ENCODE results near the gene OSBPL5.

OSBPL5 gene

DNA sequence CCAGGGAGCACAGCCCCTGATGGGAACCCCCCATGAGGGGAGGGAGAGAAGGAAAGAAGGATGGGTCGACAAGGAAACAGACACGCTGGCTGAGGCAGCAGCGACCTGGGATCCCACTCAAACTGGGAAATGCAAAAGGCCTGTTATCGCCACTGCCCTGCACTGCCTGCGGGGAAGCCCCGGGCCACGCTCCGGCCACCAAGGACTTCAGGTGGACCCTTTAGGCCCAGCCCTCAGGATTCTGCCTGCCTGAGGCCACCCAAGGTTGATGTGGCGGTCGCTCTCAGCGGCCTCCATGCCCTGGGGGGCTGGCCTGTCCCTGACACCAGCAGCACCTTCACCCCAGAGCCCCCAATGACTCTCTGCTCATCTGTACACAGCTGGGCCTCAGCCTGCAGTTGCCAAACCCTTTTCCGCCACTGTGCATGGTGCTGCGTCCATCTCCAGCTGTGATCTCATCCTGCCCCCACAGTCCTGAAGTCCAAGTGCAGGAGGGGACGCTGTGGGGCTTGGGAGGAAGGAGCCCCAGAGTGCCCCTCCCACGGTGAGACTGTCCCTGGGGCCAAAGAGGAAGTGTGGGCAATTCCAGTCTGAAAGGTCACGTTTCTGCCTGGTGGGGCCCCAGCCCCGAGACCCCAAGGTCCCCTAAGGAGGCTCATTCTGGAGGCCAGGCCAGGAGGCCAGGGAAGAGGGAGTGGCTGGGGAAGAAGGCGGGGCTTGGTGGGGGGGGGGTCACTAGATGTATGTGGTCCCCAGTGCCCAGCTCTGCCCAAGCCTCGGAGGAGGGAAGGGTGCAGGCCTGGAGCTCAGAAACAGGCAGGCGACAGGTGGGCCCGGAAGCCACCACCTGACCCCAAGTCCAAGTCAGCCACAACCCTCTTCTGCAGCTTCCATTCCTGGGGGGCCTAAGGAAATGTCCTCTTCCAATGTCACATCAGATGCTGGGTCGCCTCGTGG lies 31.6 kb downstream of the OSBPL5 start:
- DNase-seq: no peak

GRCh38 chr11:3132831-3133260 lies 32.3 kb downstream of the OSBPL5 start:
- no peak for DNase-seq

- no peak for DNase-seq
Measured at GRCh38 chr11:3132271-3132781, 32.8 kb downstream of the OSBPL5 start.

- DNase-seq: no peak
Measured at GRCh38 chr11:3131330-3131941, 33.7 kb downstream of the OSBPL5 start.

DNA sequence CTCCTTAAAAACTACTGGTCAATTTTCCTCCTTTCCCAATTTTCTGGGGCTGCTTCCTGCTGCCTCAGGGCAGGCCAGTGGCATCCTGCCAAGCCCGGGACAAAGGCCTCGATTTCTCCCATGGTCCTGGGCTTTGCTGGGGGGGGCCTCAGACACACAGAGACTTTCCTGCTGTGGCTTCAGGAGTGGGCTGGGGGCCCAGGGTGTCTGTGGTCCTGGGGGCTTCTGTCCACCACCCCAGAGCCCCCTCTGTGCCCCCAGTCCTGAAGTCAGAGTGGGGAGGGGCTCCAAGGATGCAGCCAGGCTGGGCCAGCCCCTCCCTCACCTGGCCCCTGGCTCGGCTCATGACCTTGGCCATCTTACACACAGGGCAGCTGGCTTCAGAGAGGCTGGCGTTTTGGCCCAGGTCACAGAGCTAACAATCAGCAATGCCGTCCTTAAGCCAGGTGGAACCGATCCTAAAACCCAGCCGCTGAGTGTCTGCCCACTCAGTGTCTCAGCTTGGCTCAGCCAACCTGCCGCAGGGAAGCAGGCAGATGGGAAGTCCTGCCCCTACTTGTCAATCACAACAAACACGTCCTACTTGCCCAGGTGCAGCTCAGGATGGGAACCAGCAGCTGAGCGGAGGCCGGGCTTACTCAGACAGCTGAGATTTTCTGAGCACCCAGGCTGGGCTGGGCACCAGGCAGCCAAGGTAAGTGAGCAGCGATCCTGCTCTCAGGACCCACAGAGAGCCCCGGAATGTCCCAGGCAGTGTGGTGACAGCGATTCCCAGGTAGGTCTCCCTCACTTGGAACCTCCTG lies 34.6 kb downstream of the OSBPL5 start:
- DNase-seq: peak; percentile 63

- no peak for DNase-seq
Measured at GRCh38 chr11:3129591-3130268, 35.4 kb downstream of the OSBPL5 start.

GRCh38 chr11:3129181-3129590 lies 35.9 kb downstream of the OSBPL5 start:
- no peak for DNase-seq

- DNase-seq: no peak
Measured at GRCh38 chr11:3128356-3129180, 36.5 kb downstream of the OSBPL5 start.

DNA sequence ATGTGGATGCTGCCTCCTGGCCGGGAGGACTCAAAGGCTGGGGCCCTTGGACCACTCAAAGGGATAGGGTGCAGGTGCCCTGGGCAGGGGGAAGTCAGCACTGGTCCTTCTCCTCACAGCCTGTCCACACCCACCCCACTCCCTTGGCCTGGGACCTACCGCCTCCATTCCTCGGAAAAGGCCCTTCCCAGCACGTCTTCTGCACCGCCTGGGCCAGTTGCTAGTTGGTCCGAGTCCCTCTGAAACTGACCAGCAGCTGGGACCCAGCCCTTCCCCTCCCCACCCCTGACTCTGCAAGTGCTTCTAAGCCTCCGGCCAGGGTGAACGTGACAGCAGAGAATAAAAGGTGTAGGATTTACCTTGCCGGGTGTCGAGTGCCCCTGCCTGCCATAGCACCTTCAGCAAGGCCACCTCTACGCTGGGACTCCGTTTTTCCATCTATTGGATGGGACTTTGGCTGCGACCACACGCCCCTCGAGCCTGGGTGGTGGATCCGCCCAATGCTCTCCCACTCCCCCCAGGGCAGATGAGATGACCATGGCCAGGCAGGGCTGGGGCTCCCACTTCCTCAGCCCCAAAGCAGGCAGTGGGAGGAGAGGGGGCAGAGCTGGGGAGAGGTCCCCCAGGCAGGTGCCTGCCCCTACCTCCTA lies 37.3 kb downstream of the OSBPL5 start:
- no peak for DNase-seq

GRCh38 chr11:3126901-3127691 lies 38.0 kb downstream of the OSBPL5 start:
- no peak for DNase-seq

DNA sequence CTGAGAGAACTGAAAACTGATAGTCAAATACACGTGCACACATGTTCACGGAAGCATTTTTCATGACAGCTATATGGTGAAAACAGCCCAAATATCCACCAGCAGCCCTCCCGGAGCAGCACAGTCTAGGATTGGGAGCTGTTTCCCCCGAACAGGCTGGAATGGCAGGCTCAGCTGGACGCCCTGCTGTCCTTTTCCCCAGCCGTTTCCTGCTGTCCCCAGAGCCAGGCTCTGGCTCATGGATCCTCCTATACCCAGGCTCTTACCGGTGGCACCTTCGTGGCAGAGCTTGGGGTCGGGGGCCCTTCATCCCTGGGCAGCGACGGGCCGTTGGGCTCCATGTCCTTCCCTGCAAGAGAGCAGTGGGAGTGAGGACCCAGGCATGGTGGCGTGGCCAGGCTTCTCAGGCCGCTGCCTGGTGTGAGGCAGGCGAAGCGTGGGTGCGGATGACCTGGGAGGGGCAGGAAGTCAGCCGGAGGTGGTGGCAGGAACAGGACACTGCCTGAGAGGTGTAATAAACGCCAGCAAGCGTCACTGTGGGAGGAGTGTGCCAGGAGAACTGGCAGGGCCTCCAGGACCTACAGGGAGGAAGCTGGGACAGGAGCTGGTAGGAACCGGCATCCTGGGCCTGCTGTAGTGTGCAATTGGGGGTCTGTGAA lies 38.8 kb downstream of the OSBPL5 start:
- DNase-seq: no peak

GRCh38 chr11:3124821-3125220 lies 40.3 kb downstream of the OSBPL5 start:
- no peak for DNase-seq

- DNase-seq: no peak
Measured at GRCh38 chr11:3123761-3124733, 41.1 kb downstream of the OSBPL5 start.

DNA sequence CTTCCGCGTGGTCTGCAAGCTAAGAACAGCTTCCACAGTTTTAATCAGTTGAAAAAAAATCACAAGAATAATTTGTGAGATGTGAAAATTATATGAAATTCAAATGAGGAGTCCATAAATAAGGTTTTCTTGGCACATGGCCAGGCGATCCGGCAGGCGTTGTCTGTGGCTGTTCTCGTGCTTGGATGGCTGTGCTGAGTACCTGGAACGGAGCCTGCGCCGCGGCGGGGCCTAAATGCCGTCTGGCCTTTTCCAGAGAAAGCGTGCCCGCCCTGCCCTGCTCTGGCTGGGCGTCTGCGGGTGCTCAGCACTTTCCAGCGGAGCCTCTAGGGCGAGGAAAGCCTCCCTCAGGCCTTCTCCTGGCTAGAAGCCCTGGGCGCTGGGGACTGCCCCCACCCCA lies 41.8 kb downstream of the OSBPL5 start:
- DNase-seq: peak; percentile 71

DNA sequence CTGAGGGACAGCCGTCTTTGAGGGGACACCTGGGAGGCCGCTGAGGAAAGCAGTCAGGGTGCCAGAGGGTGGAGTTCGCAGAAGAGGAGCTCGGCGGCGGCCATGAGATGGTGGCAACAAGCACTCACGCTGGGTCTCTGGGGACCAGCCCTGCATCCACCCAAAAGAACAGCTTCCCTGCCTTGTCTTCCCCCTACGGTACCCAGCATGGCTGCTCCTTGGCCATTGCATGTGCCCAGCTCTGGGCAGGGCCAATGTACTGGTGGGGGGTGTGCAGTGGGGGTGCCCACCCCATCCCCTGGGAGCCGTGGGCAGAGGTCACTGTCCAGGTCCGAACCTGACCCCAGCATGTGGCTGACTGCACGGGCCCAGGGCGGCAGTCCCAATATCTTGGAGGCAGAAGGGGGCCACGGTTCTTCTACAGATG lies 42.3 kb downstream of the OSBPL5 start:
- DNase-seq: no peak

GRCh38 chr11:3121931-3122774 lies 43.0 kb downstream of the OSBPL5 start:
- DNase-seq: no peak

- no peak for DNase-seq
Measured at GRCh38 chr11:3121416-3121815, 43.7 kb downstream of the OSBPL5 start.

Measured in NCI-H69 (cell line).